ENCODE data around the gene EDA.
"Not testable (repeated sequence)": the region's sequence is repeated elsewhere in the genome, so short reads cannot be mapped to it uniquely, and the experiment has no call there.

EDA gene

GRCh38 chrX:69748055-69748454 is 132.1 kb downstream of the EDA start:
- no peak for DNase-seq

DNA sequence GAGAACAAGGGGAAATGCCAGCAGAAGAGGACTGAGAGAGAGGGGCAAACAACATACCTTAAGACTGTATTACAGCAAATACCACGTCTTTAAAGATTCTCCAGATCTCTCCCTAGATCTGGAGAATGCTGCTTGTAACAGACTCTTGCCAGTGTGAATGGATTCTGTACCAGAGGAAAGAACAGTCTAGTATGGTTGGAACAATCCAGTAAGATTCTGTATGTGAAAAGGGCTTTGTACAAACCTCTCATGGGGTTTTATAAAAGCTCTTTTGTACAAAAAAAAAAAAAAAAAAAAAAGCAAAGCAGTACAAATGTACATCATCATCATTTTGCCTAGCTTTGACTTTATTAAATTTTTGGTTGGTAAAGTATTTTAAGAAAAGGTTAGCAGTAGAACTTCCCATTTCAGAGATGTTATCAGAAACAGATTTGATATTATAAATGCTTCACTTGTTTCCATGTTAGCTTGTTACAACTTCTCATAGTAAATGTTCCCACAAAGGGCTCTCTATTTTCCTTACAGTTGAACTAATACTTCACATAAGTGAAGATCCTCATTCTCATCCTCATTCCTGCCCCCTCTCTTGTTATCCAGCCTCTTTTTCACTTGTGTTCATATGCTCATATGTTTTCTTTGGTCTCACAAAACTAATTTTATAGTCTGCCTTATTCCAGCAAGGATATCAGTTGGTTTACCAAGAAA is 144.2 kb downstream of the EDA start:
- DNase-seq, result no peak

DNA sequence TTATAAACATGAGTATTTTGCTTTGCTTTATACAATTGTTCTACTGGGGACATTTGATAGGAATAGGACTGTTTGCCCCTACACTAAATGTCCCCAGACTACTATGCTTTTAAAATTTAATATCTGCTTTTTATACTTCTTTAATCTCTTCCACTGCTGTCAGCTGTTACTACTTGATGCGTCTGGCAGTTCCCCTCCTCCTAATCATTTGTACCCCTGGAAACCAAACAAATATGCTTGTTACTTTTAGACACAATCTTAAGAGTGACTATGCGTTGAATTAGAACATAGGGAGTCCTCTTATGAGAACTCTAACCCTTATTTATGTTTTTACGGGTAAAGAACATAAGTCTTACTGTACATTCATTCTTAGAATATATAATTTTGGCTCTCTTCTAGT is 145.7 kb downstream of the EDA start:
- no peak for DNase-seq

GRCh38 chrX:69762340-69762739 is 146.4 kb downstream of the EDA start:
- no peak for DNase-seq

- no peak for DNase-seq
These were observed 177.5 kb downstream of the EDA start for GRCh38 chrX:69793260-69793935.

GRCh38 chrX:69795702-69796101 is 179.8 kb downstream of the EDA start:
- no peak for DNase-seq

DNA sequence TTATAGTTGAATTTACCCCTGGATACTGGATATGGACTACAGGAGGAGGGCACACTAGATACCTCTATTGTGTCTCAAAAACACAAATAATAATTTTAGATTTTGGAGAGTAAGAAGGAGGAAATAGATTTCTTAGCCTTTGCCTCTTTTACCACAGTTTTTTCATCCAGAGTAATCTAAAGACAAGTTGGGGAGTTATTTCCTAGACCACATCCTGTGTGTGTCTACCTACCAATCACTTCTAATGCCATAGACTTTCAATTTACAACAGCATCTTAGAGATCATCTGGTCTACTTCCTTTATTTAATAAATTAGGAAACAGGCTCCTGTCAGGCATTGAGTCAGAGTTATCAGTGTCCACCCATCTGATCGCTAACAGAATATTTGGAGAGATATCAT is 191.5 kb downstream of the EDA start:
- no peak for DNase-seq

DNA sequence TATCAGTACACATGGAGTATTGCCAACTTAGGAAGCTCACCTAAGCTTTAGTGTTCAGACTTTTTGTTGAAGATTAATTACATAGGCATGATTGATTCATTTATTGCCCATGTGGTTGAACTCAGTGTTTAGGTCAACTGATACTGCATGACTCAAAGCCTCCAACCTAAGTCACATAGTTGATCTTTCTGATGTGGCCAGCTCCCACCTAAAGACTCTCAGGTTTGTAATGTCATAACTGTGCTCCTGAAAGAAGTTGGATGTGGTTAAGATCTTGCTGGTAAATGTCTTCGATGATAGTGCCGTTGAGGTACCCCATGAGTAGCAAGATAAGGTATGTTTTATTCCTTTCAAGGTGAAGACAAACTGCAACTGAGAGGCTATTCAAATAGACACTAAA is 192.5 kb downstream of the EDA start:
- no peak for DNase-seq

GRCh38 chrX:69813677-69814076 is 197.8 kb downstream of the EDA start:
- DNase-seq, result no peak

DNA sequence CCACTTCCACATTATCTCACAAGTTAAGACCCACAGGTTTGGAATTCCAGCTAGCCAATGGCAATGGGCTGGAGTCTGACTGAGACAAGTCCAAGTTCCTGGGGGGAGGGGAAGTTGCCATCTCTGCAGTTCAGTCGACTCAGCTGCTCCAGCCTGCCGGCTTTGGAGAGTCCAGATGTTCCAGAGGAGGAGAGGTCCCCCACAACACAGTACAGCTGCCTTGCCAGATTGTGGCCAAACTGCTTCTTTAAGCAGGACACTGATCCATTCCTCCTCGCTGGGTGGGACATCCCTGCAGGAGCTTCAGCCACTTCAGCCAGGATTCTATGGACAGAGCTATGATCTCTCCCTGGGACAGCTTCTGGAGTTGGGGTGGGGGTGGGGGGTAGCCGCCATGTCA is 199.2 kb downstream of the EDA start:
- DNase-seq, result no peak

- DNase-seq, result no peak
These were observed 199.6 kb downstream of the EDA start for GRCh38 chrX:69815519-69815918.

DNA sequence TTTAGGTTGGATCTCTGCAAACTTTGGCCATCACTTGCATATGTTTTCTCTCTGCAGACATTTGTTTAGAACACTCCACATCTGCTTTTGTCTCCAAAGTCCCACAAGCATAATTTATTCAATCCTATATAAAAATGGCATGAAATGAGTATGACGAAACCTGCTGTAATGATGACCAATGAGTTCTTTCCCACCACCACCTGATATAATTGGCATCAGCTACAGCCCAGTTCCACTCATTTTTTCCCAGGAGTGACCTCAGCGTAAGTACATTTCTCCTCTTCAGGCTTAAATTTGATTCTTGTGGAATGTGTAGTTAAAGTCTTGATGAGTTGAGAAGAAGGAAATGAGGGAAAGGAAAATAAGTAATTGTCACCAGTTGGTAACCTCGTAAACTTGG is 228.7 kb downstream of the EDA start:
- no peak for DNase-seq

DNA sequence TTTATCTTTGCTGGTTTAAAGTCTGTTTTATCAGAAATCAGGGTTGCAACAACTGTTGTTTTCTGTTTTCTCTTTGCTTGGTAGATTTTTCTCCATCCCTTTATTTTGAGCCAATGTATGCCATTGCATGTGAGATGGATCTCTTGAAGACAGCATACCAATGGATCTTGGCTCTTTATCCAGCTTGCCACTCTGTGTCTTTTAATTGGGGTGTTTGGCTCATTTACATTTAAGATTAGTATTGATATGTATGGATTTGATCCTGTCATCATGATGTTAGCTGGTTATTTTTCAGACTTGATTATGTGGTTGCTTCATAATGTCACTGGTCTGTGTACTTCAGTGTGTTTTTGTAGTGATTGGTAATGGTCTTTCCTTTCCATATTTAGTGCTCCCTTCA is 244.1 kb downstream of the EDA start:
- DNase-seq, result not testable (repeated sequence)

DNA sequence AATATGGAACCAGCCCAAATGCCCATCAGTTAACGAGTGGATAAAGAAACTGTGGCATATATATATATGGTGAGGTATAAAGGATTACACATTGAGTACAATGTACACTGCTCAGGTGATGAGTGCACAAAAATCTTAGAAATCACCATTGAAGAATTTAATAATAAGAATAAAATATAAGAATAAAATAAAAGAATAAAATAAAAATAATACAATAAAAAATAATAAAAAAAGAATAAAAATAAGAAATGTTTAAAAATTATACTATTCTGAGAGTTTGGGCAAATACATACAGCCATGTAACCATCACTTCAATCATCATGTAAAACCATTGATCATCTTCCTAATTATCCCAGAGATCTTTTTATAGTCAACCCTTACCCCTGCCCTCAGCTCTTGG is 260.3 kb downstream of the EDA start:
- no peak for DNase-seq

- no peak for DNase-seq
These were observed 268.3 kb downstream of the EDA start for GRCh38 chrX:69884210-69884609.

- DNase-seq, result no peak
These were observed 280.1 kb downstream of the EDA start for GRCh38 chrX:69896046-69896445.

DNA sequence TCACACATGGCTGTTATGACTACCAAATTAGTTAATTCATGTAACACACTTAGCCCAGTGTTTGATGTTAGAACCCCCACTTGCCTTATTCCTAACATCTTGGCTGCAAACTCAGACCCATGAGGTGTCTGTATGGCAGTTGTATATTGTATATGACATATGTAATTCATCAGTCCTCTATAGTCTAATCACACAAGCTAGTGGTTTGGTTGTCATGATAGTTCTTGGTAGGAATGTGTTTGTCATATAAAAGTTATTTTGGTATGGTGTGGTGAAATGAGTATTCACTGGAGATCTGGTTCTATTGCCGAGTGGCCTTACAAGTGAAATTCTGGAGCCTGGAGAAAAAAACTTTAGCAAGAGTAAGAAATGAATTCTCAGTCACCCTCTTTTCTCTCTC is 284.6 kb downstream of the EDA start:
- no peak for DNase-seq

DNA sequence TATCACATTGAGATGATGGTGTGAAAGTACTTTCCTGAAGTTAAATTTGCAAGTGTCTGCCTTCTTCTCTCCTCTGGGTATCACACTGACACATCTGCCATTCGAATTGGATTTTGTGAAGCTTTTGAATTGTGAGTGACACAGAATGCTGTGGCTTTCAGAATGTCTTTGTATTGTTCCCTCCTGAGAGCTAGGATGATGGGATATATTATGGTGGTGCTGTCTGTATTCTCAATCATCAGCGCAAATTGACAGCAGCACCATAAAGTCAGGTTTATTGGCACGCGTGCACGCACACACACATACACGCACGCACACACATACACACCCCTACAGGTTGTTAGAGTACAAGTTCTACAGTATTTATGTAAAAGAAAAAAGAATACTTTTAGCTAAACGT is 290.5 kb downstream of the EDA start:
- no peak for DNase-seq

- no peak for DNase-seq
These were observed 298.9 kb downstream of the EDA start for GRCh38 chrX:69914781-69915180.

DNA sequence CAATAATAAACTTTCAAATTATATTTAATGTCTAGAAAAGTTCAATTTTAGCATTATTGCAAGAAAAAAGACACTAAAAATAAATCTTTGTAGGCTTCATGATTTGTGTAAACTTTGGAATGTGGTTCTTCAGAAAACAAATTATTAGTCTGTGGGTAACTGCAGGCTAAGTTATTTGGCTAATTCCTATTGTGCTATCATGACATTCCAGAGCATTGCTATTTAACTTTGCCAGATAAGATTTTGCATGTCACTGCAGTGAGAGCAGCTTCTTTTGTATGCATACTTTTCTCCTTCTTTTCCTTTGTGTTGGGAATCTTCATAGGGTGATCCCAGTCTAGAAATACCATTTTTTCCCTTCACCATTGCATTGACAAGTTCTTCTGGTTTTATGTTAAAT is 303.8 kb downstream of the EDA start:
- no peak for DNase-seq

DNA sequence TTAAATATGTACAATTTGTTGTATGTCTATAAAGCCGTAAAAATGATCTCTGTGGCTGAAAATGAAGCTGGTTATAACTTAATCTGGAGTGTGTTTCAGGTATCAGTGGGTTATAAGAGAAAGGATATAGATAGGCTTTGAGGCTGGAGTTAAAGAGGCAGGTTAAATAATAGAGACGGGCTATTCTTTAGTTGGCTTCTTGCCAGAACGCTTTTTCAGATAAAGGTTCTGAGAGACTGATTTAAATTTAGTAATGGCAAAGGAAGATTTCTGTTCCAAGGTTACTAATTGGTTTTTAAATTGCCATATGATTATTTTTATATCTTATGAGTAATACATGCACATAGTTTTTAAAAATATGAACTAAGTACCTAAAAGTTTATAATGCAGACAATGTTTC is 316.4 kb downstream of the EDA start:
- no peak for DNase-seq

DNA sequence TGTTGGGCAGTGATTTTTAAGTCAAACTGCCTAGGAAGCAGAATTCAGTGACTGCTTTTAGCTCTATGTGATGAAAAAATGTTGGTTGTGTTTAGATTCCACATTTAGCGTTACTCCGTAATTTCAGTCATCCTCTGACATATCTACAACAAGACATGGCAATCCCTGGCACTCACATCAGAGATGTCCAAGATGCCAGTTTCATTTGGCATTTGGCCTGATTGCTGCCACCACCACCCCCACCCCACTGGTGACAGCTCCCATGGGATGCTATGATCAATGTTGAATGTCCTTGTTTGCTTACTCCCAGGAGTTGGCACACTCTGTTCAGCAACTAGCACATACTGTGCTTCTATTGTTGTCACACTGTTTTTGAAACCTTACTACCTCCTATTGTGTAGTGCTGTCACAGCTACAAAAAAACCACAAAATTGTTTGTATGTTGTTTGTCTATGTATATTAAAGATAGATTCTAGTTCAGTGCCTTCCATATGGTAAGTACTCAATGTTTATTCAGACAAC is 332.4 kb downstream of the EDA start:
- DNase-seq, result no peak

DNA sequence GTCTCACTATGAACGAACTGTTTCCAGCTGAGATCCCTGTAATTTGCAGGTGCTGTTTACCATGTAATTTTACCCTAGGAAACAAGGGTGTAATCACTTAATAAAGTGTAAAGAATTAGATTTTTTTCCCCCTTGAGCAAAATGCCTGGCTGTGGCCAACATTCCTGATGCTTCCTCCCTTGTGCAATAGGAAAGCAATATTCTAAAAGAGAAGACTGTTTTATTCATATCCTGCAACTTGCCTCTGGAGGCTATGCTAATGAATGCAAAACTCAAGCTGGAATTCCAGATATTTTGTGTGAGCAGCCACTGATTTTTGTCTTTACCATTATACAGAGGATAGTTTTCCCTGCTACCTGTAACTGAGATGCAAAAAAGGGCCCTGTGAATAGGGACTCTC is 335.8 kb downstream of the EDA start:
- no peak for DNase-seq

DNA sequence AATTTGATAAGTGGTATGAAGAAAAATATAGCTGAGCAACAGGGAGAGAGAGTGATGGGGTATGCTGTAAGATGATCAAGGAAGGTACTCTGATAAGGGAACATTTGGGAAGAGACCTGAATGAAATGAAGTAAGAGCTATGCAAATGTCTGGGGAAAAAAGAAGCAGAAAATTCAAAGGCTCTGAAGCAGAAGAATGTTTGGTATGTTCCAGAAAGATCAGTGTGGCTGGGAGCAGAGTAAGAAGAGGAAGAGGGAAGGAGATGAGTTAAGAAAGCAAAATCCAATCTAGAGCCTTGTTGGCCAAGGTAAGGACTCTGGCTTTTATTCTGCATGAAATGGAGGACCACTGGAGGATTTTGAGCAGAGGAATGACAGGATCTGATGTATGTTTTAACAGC is 343.8 kb downstream of the EDA start:
- no peak for DNase-seq
